22Rv1 (cell line): ENCODE results near the gene NUP153.

Source experiments
- CTCF ChIP-seq: fragments of 450-650 bp; IDR thresholded peaks from 2 replicates; pipeline ENCODE4 v1.5.1; 2017; ENCODE audit warnings: mild to moderate bottlenecking
- ZFX ChIP-seq: fragments of 450-650 bp; IDR thresholded peaks from 2 replicates; pipeline ENCODE4 v1.6.1; 2017; ENCODE audit warnings: antibody characterized with exemption, borderline replicate concordance

GRCh38 chr6:17640477-17640917 lies 66.2 kb downstream of the NUP153 start:
- no peak for TF ChIP-seq CTCF
- TF ChIP-seq ZFX: no peak
